HG03565 (cell line): Measurements from ENCODE around the gene TTC3.

Experiments used
- ATAC-seq: cut with Tn5 transposase; IDR thresholded peaks from one replicate; pipeline ENCODE4 v1.9.1; 2021; ENCODE audit warnings: mild to moderate bottlenecking, moderate library complexity; ENCODE audit not compliant: unreplicated experiment

TTC3 gene

GRCh38 chr21:37146320-37147235, 73.5 kb downstream of the TTC3 start:
- ATAC-seq: no peak

GRCh38 chr21:37149411-37149810, 76.4 kb downstream of the TTC3 start:
- no peak for ATAC-seq

DNA sequence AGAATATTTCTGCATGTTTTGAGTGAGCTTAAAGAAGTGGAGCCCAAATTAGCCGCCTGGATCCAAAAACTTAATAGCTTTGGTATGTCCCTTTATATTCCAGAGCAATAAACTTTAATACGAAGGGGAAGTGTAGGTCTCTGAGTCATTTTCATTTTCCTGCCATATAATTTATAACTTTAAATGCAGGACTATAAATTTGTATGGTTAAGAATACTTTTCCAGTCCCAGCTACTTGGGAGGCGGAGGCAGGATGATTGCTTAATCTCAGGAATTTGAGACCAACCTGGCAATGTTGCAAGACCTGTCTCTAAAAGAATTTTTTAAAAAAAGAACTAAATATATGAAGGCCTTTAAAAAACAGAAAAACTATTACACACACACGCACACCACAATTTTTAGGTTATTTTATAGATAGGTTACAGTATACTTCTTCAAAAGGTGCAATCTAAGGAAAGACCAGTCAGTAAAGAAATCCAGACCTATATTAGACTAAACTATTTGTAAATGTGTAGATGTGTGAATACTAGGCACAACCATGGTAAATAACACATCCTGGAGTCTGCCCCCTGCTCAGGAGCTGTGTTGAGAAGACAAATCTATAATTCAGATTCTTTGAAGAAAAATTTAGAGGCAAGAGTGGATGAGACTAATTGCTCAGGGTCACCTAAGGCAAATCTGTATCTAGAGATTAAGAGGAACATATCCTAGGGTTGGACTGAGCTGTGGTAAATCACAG, 80.3 kb downstream of the TTC3 start:
- ATAC-seq: no peak

- no peak for ATAC-seq
These were observed 80.9 kb downstream of the TTC3 start for GRCh38 chr21:37153935-37154350.

GRCh38 chr21:37155186-37155585, 82.1 kb downstream of the TTC3 start:
- no peak for ATAC-seq

DNA sequence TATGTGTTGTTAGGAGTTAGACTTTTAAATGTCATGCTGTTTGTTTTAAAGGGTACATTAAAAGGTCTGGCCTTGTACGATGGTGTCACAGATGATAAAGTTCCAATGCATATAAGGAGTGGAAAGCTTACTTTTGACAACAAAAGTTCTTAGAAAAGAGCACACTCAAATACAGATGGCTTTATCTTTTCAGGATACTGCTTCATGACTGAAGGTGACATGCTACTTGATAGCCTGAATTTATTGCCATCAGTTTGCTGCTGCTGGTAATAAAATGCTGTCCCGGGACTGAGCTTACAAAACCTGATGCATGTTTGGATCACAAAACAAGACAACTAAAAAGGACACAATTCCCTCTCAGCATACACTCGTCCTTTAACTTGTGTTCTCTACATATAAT, 84.9 kb downstream of the TTC3 start:
- ATAC-seq: no peak

- peak; percentile 57 for ATAC-seq
These were observed 86.2 kb downstream of the TTC3 start for GRCh38 chr21:37159053-37159776.

DNA sequence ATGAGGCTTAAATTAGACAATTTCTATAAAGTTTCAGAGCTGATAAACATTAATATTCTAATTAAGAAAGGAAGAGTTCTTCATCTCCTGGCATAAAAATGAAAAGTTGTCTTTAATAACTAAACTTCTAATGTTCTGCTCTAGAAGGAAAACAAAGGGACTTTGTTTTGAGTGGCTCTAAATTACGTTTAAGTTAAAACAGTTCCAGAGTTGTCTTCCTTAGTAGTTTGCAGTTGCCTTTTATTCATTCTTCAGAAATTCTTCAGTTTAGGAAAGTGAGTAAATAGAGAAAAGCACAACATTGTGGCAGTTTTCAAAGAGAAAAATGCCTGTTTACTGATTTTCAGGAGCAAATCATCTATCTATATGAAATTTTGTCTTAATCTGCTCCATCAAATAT, 86.9 kb downstream of the TTC3 start:
- no peak for ATAC-seq

DNA sequence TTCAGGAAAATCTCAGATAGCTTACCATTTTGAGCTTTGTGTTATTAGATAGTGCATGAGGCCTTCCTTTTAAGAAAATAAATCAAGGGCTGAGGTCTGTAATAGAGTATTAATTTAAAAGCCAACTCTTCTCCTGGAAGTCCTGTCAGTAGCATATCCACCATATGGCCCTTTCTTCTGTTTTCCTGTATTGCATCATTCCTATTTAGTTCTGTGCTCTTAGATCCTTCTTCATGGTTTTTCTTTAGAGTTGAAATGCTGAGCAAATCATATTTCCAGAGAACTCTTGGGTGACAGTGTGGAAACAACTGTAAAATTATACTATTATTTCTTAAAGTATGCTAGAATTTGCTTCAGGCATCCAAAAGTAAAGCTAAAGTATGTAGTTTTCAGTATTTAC, 91.7 kb downstream of the TTC3 start:
- ATAC-seq: no peak

GRCh38 chr21:37165586-37165985, 92.5 kb downstream of the TTC3 start:
- ATAC-seq: no peak

GRCh38 chr21:37166733-37167132, 93.7 kb downstream of the TTC3 start:
- no peak for ATAC-seq

DNA sequence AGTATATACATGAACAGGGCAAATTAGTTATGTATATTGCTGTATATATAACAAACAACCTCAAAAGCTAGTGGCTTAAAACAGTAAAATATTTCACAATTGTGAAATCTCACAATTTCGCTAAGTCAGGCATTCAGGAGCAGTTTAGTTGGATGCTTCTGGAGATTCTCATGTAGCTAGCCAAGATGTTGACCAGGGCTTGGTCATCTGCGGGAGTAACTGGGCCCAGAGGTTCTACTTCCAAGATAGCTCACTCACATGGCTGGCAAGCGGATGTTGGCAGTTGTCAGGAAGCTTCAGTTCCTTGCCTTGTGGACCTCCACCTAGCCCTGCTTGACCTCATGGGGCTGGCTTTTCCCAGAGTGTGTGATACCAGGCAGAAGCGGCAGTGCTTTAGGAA, 95.6 kb downstream of the TTC3 start:
- no peak for ATAC-seq

DNA sequence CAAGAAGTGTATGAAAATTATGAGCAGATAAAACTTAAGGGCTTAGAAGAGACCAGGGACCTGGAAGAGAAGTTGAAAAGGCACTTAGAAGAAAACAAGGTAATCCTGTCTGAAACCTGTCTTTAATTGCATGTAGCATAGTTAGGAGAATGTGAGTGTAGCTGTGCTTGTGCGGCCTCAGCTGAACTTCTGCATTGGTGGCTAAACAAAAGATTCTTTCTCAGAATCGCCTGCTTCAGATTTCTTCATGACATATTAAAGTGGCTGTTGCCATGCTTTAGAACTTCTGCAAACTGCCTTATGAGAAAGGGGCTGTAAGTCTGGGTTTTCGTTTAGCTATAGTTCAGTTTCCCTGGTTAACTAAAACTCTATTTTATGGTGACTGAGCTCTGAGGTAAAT, 99.6 kb downstream of the TTC3 start:
- ATAC-seq: no peak

GRCh38 chr21:37176716-37177115, 103.7 kb downstream of the TTC3 start:
- no peak for ATAC-seq

DNA sequence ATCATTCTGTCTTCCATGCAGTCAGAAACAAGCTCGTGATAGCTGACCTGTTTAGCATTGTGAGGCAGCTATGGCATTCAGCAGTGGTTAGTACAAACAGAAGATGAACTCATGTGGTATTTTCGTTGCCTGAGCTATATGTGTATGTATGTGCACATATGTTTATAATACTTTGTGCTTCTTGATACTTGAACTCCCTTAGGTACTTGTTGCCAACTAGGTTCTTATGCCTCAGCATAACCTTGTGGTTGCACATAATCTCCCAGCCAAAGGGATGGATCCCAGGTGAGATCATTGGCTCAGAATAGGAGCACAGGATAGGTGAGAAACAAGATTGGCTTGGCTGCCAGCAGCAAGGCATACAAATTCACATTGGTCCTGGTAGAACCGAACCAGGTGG, 108.0 kb downstream of the TTC3 start:
- no peak for ATAC-seq

GRCh38 chr21:37182222-37182621, 109.2 kb downstream of the TTC3 start:
- ATAC-seq: no peak

GRCh38 chr21:37183749-37184148, 110.7 kb downstream of the TTC3 start:
- ATAC-seq: no peak

- no peak for ATAC-seq
These were observed 111.9 kb downstream of the TTC3 start for GRCh38 chr21:37184784-37185593.

- ATAC-seq: no peak
These were observed 113.9 kb downstream of the TTC3 start for GRCh38 chr21:37186983-37187382.

DNA sequence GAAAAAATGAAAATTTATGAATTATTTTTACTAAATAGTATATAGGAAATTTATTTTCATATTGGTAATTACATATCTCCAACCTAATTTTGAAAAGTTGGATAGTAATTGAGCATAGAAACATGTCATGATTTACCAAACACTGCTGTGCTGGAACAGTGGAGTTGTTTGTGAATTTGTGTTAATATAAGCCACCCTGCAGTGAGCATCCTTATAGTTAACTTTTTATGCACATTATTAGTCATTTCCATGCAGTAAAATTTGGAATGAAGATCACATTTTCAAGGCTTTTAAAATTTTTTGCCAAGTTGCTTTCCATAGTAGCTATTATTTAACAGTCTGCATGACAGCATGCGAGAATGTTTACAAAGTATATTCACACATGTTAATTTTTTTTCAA, 115.8 kb downstream of the TTC3 start:
- no peak for ATAC-seq

- ATAC-seq: no peak
These were observed 119.0 kb downstream of the TTC3 start for GRCh38 chr21:37192019-37192418.
